MM.1S (cell line): Measurements from ENCODE around the gene CASP9.
"Not testable (repeated sequence)": the region's sequence is repeated elsewhere in the genome, so short reads cannot be mapped to it uniquely, and the experiment has no call there.

Source experiments
- DNase-seq: peaks from one replicate; pipeline ENCODE4 v3.0.0-alpha.2; 2015
- H2AFZ ChIP-seq: fragments of 300-600 bp; sonication (generic); 2 replicates; pipeline ENCODE4 v1.6.0; 2016; ENCODE audit warnings: antibody characterized with exemption, low read length
- H3F3A ChIP-seq: fragments of 300-600 bp; sonication (generic); 2 replicates; pipeline ENCODE4 v1.6.1; 2016; ENCODE audit warnings: mild to moderate bottlenecking, antibody characterized with exemption, low read length, moderate library complexity, mixed read lengths; ENCODE audit not compliant: insufficient read depth
- H3K27ac ChIP-seq: fragments of 300-600 bp; sonication (generic); 2 replicates; pipeline ENCODE4 v1.5.1; 2016; ENCODE audit warnings: mild to moderate bottlenecking, low read length
- H3K27me3 ChIP-seq: fragments of 300-600 bp; sonication (generic); replicated peaks from 2 replicates; pipeline ENCODE4 v1.6.0; 2016; ENCODE audit warnings: low read length; ENCODE audit not compliant: insufficient read depth
- H3K36me3 ChIP-seq: fragments of 300-600 bp; sonication (generic); replicated peaks from 2 replicates; pipeline ENCODE4 v1.6.1; 2016; ENCODE audit warnings: mild to moderate bottlenecking, low read length, mixed read lengths; ENCODE audit not compliant: insufficient read depth
- H3K4me1 ChIP-seq: fragments of 300-600 bp; sonication (generic); 2 replicates; pipeline ENCODE4 v1.6.1; 2016; ENCODE audit warnings: low read length, mixed read lengths
- H3K4me2 ChIP-seq: fragments of 300-600 bp; sonication (generic); 2 replicates; pipeline ENCODE4 v1.6.0; 2016; ENCODE audit warnings: low read depth, low read length
- H3K4me3 ChIP-seq: fragments of 300-600 bp; sonication (generic); 2 replicates; pipeline ENCODE4 v1.5.1; 2016; ENCODE audit warnings: low read length, mixed read lengths
- H3K79me2 ChIP-seq: fragments of 300-600 bp; sonication (generic); 2 replicates; pipeline ENCODE4 v1.6.1; 2016; ENCODE audit warnings: mixed run types, low read length, mixed read lengths
- H3K9ac ChIP-seq: fragments of 300-600 bp; sonication (generic); 2 replicates; pipeline ENCODE4 v1.6.1; 2016; ENCODE audit warnings: low read length, mixed read lengths
- H3K9me2 ChIP-seq: fragments of 300-600 bp; sonication (generic); replicated peaks from 2 replicates; pipeline ENCODE4 v1.6.1; 2016; ENCODE audit warnings: mild to moderate bottlenecking, low read length, mixed read lengths; ENCODE audit not compliant: insufficient read depth
- H3K9me3 ChIP-seq: fragments of 300-600 bp; sonication (generic); replicated peaks from 2 replicates; pipeline ENCODE4 v1.6.1; 2016; ENCODE audit warnings: mild to moderate bottlenecking, low read length, mixed read lengths; ENCODE audit not compliant: insufficient read depth
- H4K20me1 ChIP-seq: fragments of 300-600 bp; sonication (generic); 2 replicates; pipeline ENCODE4 v1.6.1; 2016; ENCODE audit warnings: mild to moderate bottlenecking, low read length, moderate library complexity, mixed read lengths; ENCODE audit not compliant: insufficient read depth
- EZH2 ChIP-seq: fragments of 300-600 bp; sonication (generic); optimal IDR thresholded peaks from 2 replicates; pipeline ENCODE3; 2017; ENCODE audit warnings: low read depth, mild to moderate bottlenecking, antibody characterized with exemption, low read length, mixed read lengths
- EZH2phosphoT487 ChIP-seq: fragments of 300-600 bp; sonication (generic); IDR thresholded peaks from 2 replicates; pipeline ENCODE4 v1.6.1; 2018; ENCODE audit warnings: antibody characterized with exemption, low read length
- TF ChIP-seq, protein P1 (sequence below): fragments of 300-600 bp; sonication (generic); IDR thresholded peaks from 2 replicates; pipeline ENCODE4 v1.5.1; 2016; ENCODE audit warnings: antibody characterized with exemption, low read length, mixed read lengths

The CASP9 gene

DNA sequence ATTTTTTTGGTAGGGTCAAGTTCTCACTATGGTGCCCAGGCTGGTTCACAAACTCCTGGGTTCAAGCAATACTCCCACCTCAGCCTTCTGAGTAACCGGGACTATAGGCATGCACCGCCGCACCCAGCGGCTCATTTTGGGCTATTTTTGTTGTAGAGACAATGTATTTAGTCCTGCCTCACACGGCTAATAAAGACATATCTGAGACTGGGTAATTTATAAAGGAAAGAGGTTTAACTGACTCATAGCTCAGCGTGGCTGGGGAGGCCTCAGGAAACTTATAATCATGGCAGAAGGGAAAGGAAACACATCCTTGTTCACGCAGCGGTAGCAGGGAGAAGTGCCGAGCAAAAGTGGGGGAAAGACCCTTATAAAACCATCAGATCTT lies 63.3 kb downstream of the CASP9 start:
- Histone ChIP-seq H2AFZ (no peak overlapping the region), H3K79me2 (no peaks in the 10 kb centered on the region), H3K27ac (no peak overlapping the region), H3F3A (peaks cover 5% of the 10 kb centered on the region; the same call in 1 of the 2 replicates), H3K4me2 (no peak overlapping the region), H3K36me3 (no peaks in the 10 kb centered on the region), H3K4me3 (no peak overlapping the region), H3K4me1 (peaks cover 5% of the 10 kb centered on the region; the same call in 1 of the 2 replicates), H3K9me3 (no peaks in the 10 kb centered on the region), H4K20me1 (no peaks in the 10 kb centered on the region), H3K27me3 (no peaks in the 10 kb centered on the region), H3K9me2 (no peaks in the 10 kb centered on the region), H3K9ac (no peak overlapping the region)
- DNase-seq: no peak
- TF ChIP-seq, protein P1, sequence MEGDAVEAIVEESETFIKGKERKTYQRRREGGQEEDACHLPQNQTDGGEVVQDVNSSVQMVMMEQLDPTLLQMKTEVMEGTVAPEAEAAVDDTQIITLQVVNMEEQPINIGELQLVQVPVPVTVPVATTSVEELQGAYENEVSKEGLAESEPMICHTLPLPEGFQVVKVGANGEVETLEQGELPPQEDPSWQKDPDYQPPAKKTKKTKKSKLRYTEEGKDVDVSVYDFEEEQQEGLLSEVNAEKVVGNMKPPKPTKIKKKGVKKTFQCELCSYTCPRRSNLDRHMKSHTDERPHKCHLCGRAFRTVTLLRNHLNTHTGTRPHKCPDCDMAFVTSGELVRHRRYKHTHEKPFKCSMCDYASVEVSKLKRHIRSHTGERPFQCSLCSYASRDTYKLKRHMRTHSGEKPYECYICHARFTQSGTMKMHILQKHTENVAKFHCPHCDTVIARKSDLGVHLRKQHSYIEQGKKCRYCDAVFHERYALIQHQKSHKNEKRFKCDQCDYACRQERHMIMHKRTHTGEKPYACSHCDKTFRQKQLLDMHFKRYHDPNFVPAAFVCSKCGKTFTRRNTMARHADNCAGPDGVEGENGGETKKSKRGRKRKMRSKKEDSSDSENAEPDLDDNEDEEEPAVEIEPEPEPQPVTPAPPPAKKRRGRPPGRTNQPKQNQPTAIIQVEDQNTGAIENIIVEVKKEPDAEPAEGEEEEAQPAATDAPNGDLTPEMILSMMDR: no peak
- TF ChIP-seq EZH2 (no peak), EZH2phosphoT487 (no peak)

- H3K27me3 ChIP-seq: no peaks in the 10 kb centered on the region
- DNase-seq: no peak
- no peak overlapping the region for H2AFZ ChIP-seq
- H3K79me2 ChIP-seq: no peaks in the 10 kb centered on the region
- peaks cover 6% of the 10 kb centered on the region; the same call in 1 of the 2 replicates for H3K4me1 ChIP-seq
- H3K9ac ChIP-seq: no peak overlapping the region
- H3K4me3 ChIP-seq: no peak overlapping the region
- no peak overlapping the region for H3K4me2 ChIP-seq
- H4K20me1 ChIP-seq: no peaks in the 10 kb centered on the region
- no peaks in the 10 kb centered on the region for H3K9me3 ChIP-seq
- no peak overlapping the region for H3K27ac ChIP-seq
- TF ChIP-seq EZH2 (no peak), EZH2phosphoT487 (no peak)
- TF ChIP-seq, protein P1: no peak
- no peaks in the 10 kb centered on the region for H3K36me3 ChIP-seq
- peaks cover 5% of the 10 kb centered on the region; the same call in 1 of the 2 replicates for H3F3A ChIP-seq
- no peaks in the 10 kb centered on the region for H3K9me2 ChIP-seq
Observed at GRCh38 chr1:15459771-15460707, 64.0 kb downstream of the CASP9 start.

DNA sequence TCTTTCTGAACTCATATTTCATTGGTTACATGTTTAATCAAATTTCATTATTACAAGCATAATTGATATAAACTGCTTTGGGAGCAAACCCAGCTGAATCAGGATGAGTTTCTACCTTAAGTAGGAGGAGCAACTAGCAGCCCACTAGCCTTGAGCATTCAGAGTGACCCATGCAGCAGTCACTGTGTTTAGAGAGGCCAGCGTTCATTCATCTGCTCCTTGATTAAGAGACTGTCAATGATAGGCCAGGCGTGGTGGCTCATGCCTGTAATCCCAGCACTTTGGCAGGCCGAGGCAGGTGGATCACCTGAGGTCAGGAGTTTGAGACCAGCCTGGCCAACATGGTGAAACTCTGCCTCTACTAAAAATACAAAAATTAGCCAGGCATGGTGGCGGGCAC lies 65.6 kb downstream of the CASP9 start:
- H3K9me2 ChIP-seq, H3K9ac ChIP-seq, H2AFZ ChIP-seq, DNase-seq, H4K20me1 ChIP-seq, H3K36me3 ChIP-seq, H3K79me2 ChIP-seq, H3K27me3 ChIP-seq, H3K9me3 ChIP-seq, H3K4me3 ChIP-seq, H3K27ac ChIP-seq, H3K4me1 ChIP-seq, H3K4me2 ChIP-seq, H3F3A ChIP-seq: not testable (repeated sequence)

DNA sequence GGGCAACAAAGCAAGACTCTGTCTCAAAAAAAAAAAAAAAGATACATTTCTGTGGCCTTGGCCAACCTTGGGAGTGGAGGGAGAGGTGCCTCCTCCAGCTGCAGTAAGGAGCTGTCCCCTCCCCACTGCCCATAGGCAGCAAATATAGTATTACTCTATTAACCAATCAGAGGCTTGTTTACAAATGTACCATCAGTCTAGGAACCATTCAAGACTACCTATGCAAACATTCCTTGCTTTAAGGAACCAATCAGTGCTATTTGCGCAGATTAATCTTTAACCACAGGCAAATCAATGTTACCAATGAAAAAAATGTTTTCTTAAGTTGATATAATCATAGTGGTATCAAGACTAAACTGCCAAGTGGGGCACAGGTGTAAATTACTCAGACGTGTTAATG lies 66.4 kb downstream of the CASP9 start:
- Histone ChIP-seq H3K4me2 (no peak overlapping the region), H4K20me1 (no peaks in the 10 kb centered on the region), H3K9ac (no peak overlapping the region), H3K27ac (no peak overlapping the region), H3K36me3 (no peaks in the 10 kb centered on the region), H3K4me3 (no peak overlapping the region), H3K9me3 (no peaks in the 10 kb centered on the region), H3K27me3 (no peaks in the 10 kb centered on the region), H2AFZ (no peak overlapping the region), H3F3A (peaks cover 5% of the 10 kb centered on the region; the same call in 1 of the 2 replicates), H3K4me1 (peaks cover 6% of the 10 kb centered on the region; the same call in 1 of the 2 replicates), H3K79me2 (no peaks in the 10 kb centered on the region), H3K9me2 (no peaks in the 10 kb centered on the region)
- TF ChIP-seq, protein P1: no peak
- TF ChIP-seq EZH2phosphoT487: no peak
- no peak for TF ChIP-seq EZH2
- DNase-seq: no peak
